OCI-LY1 (cell line): Measurements from ENCODE around the gene CNTNAP2.

Experiments used
- H2AFZ ChIP-seq: fragments of 200-600 bp; sonication (generic), shearing (Covaris generic); 2 replicates; pipeline ENCODE4 v1.6.0; 2014; ENCODE audit warnings: antibody characterized with exemption, mild to moderate bottlenecking, low read length
- H3F3A ChIP-seq: fragments of 200-600 bp; sonication (generic), shearing (Covaris generic); 2 replicates; pipeline ENCODE4 v1.6.0; 2014; ENCODE audit warnings: mild to moderate bottlenecking, antibody characterized with exemption, low read length, moderate library complexity; ENCODE audit not compliant: insufficient read depth
- H3K27ac ChIP-seq: fragments of 200-600 bp; sonication (generic); 2 replicates; pipeline ENCODE4 v1.5.1; 2014; ENCODE audit warnings: low read length, mixed run types, mild to moderate bottlenecking, low read depth; ENCODE audit not compliant: poor library complexity, severe bottlenecking
- H3K27me3 ChIP-seq: fragments of 200-600 bp; sonication (generic); 2 replicates; pipeline ENCODE4 v1.6.0; 2014; ENCODE audit warnings: antibody characterized with exemption, mild to moderate bottlenecking, low read length, moderate library complexity; ENCODE audit not compliant: insufficient read depth
- H3K36me3 ChIP-seq: fragments of 200-600 bp; sonication (generic); 2 replicates; pipeline ENCODE4 v1.6.1; 2014; ENCODE audit warnings: mild to moderate bottlenecking, antibody characterized with exemption, low read length, moderate library complexity, mixed read lengths; ENCODE audit not compliant: insufficient read depth
- H3K4me1 ChIP-seq: fragments of 200-600 bp; sonication (generic); 2 replicates; pipeline ENCODE4 v1.5.1; 2014; ENCODE audit warnings: mild to moderate bottlenecking, low read length, moderate library complexity; ENCODE audit not compliant: insufficient read depth, severe bottlenecking
- H3K4me2 ChIP-seq: fragments of 200-600 bp; sonication (generic), shearing (Covaris generic); 2 replicates; pipeline ENCODE4 v1.6.1; 2014; ENCODE audit warnings: low read length
- H3K4me3 ChIP-seq: fragments of 200-600 bp; sonication (generic); 2 replicates; pipeline ENCODE4 v1.5.1; 2014; ENCODE audit warnings: low read length, low read depth, mild to moderate bottlenecking, mixed read lengths; ENCODE audit not compliant: poor library complexity, severe bottlenecking
- H3K79me2 ChIP-seq: fragments of 200-600 bp; shearing (Covaris generic); 2 replicates; pipeline ENCODE4 v1.6.1; 2016; ENCODE audit warnings: mixed run types, low read length, mixed read lengths; ENCODE audit not compliant: insufficient read depth
- H3K9ac ChIP-seq: fragments of 200-600 bp; sonication (generic), shearing (Covaris generic); 2 replicates; pipeline ENCODE4 v1.6.1; 2014; ENCODE audit warnings: mild to moderate bottlenecking, low read length, mixed read lengths
- H3K9me2 ChIP-seq: fragments of 200-600 bp; sonication (generic), shearing (Covaris generic); 2 replicates; pipeline ENCODE4 v1.6.1; 2014; ENCODE audit warnings: low read depth, mild to moderate bottlenecking, low read length, mixed read lengths
- H3K9me3 ChIP-seq: fragments of 200-600 bp; shearing (Covaris generic); 2 replicates; pipeline ENCODE4 v1.6.1; 2014; ENCODE audit warnings: low read length, mixed read lengths
- H4K20me1 ChIP-seq: fragments of 200-600 bp; sonication (generic), shearing (Covaris generic); 2 replicates; pipeline ENCODE4 v1.6.0; 2016; ENCODE audit warnings: mild to moderate bottlenecking, low read length; ENCODE audit not compliant: insufficient read depth
- EZH2 ChIP-seq: fragments of 200-600 bp; sonication (generic), shearing (Covaris generic); IDR thresholded peaks from 2 replicates; pipeline ENCODE4 v1.8.0; 2017; ENCODE audit warnings: borderline replicate concordance, mixed run types, mild to moderate bottlenecking, antibody characterized with exemption, low read length, moderate library complexity, mixed read lengths
- TF ChIP-seq, protein P1 (sequence below): fragments of 200-600 bp; sonication (generic), shearing (Covaris generic); IDR thresholded peaks from 2 replicates; pipeline ENCODE4 v1.5.1; 2017; ENCODE audit warnings: mild to moderate bottlenecking, antibody characterized with exemption, low read length, moderate library complexity, mixed read lengths

CNTNAP2 gene

DNA sequence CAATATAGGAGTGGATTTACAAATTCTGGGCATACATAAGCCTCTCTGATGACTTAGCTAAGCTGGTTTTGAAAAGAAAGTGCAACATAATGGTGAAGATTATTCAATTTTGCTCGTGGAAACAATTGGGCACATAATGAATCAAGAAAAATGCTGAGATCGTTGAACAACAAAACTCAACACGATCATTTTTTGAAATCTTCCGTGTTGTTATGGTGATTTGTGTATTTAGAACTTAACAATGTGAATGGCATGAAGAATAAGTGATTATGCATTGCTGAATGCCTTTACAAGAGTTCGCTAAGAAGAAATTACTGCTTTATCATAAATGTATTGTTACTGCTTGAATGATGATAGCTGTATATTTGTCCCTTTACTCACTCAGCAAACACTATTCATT, 875.0 kb downstream of the CNTNAP2 start:
- no peak overlapping the region for H3K4me3 ChIP-seq
- H3K27ac ChIP-seq, result no peak overlapping the region
- no peaks in the 10 kb centered on the region for H4K20me1 ChIP-seq
- H3K4me2 ChIP-seq, result 0 out of 2 replicates have a peak overlapping the region, but pooled peaks have one; percentile 4
- H3K36me3 ChIP-seq, result no peaks in the 10 kb centered on the region
- H3K9ac ChIP-seq, result no peak overlapping the region
- no peaks in the 10 kb centered on the region for H3K9me2 ChIP-seq
- TF ChIP-seq, protein P1, sequence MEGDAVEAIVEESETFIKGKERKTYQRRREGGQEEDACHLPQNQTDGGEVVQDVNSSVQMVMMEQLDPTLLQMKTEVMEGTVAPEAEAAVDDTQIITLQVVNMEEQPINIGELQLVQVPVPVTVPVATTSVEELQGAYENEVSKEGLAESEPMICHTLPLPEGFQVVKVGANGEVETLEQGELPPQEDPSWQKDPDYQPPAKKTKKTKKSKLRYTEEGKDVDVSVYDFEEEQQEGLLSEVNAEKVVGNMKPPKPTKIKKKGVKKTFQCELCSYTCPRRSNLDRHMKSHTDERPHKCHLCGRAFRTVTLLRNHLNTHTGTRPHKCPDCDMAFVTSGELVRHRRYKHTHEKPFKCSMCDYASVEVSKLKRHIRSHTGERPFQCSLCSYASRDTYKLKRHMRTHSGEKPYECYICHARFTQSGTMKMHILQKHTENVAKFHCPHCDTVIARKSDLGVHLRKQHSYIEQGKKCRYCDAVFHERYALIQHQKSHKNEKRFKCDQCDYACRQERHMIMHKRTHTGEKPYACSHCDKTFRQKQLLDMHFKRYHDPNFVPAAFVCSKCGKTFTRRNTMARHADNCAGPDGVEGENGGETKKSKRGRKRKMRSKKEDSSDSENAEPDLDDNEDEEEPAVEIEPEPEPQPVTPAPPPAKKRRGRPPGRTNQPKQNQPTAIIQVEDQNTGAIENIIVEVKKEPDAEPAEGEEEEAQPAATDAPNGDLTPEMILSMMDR, result no peak
- TF ChIP-seq EZH2, result no peak
- H3K9me3 ChIP-seq, result peaks cover 5% of the 10 kb centered on the region
- H3K27me3 ChIP-seq, result no peaks in the 10 kb centered on the region
- H3F3A ChIP-seq, result no peaks in the 10 kb centered on the region
- peaks cover 27% of the 10 kb centered on the region for H3K4me1 ChIP-seq
- H2AFZ ChIP-seq, result peak overlapping the region; percentile 84
- H3K79me2 ChIP-seq, result no peaks in the 10 kb centered on the region

DNA sequence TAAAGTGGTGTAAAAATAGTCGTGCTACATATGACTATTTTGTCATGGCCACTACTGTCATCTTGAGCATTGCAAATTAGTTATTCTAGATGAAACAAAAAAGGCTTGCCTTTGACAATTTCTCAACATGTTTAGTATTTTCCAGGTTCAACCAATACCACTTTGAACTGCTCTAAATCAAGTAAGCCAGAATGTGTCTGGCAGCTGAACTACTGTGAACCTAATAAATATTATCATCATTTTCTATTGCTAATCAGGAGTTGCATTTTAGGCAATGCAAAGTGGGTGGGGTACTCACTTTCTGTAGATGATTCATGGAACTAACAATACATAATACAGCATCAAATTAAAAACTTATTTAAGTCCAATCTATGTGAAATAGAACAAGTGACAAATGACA, 877.2 kb downstream of the CNTNAP2 start:
- TF ChIP-seq, protein P1, result no peak
- no peak for TF ChIP-seq EZH2
- Histone ChIP-seq H3K4me3 (no peak overlapping the region), H2AFZ (no peak overlapping the region; the same call in 1 of the 2 replicates), H3K4me1 (peaks cover 27% of the 10 kb centered on the region), H3K36me3 (no peaks in the 10 kb centered on the region), H3K27ac (no peak overlapping the region), H3F3A (no peaks in the 10 kb centered on the region), H4K20me1 (no peaks in the 10 kb centered on the region), H3K27me3 (no peaks in the 10 kb centered on the region), H3K9me2 (no peaks in the 10 kb centered on the region), H3K9me3 (peaks cover 14% of the 10 kb centered on the region), H3K79me2 (no peaks in the 10 kb centered on the region), H3K4me2 (no peak overlapping the region), H3K9ac (no peak overlapping the region)

DNA sequence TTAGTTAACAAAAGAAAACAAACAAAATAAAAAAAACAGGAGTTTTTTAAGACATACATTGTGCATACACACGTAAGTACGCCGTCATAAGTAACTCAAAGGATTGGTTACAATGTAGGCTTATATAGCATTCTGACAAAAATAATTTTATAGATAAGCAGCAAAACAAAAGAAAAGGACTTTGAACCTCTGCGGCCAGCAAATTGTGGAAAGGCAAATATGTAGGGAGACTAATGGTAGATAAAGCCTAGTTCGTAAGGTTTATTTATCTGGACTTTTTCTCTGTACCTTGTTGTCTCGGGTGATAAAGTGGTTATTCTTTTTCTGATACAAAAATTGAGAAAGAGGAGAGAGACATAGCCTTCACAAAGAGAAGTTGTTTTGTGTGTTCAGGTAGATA, 891.9 kb downstream of the CNTNAP2 start:
- no peaks in the 10 kb centered on the region for H3K79me2 ChIP-seq
- H3K4me2 ChIP-seq, result no peak overlapping the region
- no peaks in the 10 kb centered on the region for H3K9me2 ChIP-seq
- peaks cover 19% of the 10 kb centered on the region for H3K9me3 ChIP-seq
- no peaks in the 10 kb centered on the region for H3K27me3 ChIP-seq
- no peaks in the 10 kb centered on the region for H4K20me1 ChIP-seq
- H3K27ac ChIP-seq, result no peak overlapping the region
- H3K36me3 ChIP-seq, result no peaks in the 10 kb centered on the region; the same call in 1 of the 2 replicates
- H3K4me1 ChIP-seq, result peaks cover 6% of the 10 kb centered on the region
- TF ChIP-seq, protein P1, result no peak
- TF ChIP-seq EZH2, result no peak
- no peak overlapping the region for H2AFZ ChIP-seq
- no peak overlapping the region for H3K4me3 ChIP-seq
- H3F3A ChIP-seq, result no peaks in the 10 kb centered on the region
- H3K9ac ChIP-seq, result no peak overlapping the region
